ENCODE measurements around the gene RENBP. TPM values are rescaled to one million over a fixed set of nuclear protein-coding genes. Genes with fewer than 3 reads are reported as not detected.

Gene RENBP
- total RNA-seq, 1 experiment from 2014 or later = 0.10 TPM

GRCh38 chrX:153919281-153919680, 25.2 kb downstream of the RENBP start:
- DNase-seq (ENCODE audit: low spot score) = no peak

GRCh38 chrX:153917869-153918268, 26.6 kb downstream of the RENBP start:
- DNase-seq (ENCODE audit: low spot score) = no peak

GRCh38 chrX:153913701-153914100, 30.7 kb downstream of the RENBP start:
- DNase-seq (ENCODE audit: low spot score) = no peak

GRCh38 chrX:153913211-153913610, 31.2 kb downstream of the RENBP start:
- no peak for DNase-seq (ENCODE audit: low spot score)

- DNase-seq (ENCODE audit: low spot score) = no peak
These were observed 32.6 kb downstream of the RENBP start for GRCh38 chrX:153911798-153912197.

- no peak for DNase-seq (ENCODE audit: low spot score)
These were observed 34.0 kb downstream of the RENBP start for GRCh38 chrX:153910446-153910845.

GRCh38 chrX:153909980-153910360, 34.5 kb downstream of the RENBP start:
- DNase-seq (ENCODE audit: low spot score) = no peak

- no peak for DNase-seq (ENCODE audit: low spot score)
These were observed 35.1 kb downstream of the RENBP start for GRCh38 chrX:153909024-153909979.

- no peak for DNase-seq (ENCODE audit: low spot score)
These were observed 36.1 kb downstream of the RENBP start for GRCh38 chrX:153908219-153908860.

- DNase-seq (ENCODE audit: low spot score) = no peak
These were observed 37.0 kb downstream of the RENBP start for GRCh38 chrX:153907456-153907855.

GRCh38 chrX:153906126-153906917, 38.1 kb downstream of the RENBP start:
- DNase-seq (ENCODE audit: low spot score) = no peak

- no peak for DNase-seq (ENCODE audit: low spot score)
These were observed 38.9 kb downstream of the RENBP start for GRCh38 chrX:153905481-153906095.

- DNase-seq (ENCODE audit: low spot score) = no peak
These were observed 40.2 kb downstream of the RENBP start, which contains the start of gene AVPR2 for GRCh38 chrX:153903991-153904957. AVPR2 (plus strand) TSS chrX:153904673; CDS start chrX:153905146, 473 bp downstream.

GRCh38 chrX:153903238-153903980, 41.0 kb downstream of the RENBP start:
- no peak for DNase-seq (ENCODE audit: low spot score)

GRCh38 chrX:153902385-153902784, 42.1 kb downstream of the RENBP start:
- peak; percentile 29 for DNase-seq (ENCODE audit: low spot score)

GRCh38 chrX:153901753-153902140, 42.7 kb downstream of the RENBP start:
- no peak for DNase-seq (ENCODE audit: low spot score)

- peak; percentile 86 for DNase-seq (ENCODE audit: low spot score)
These were observed 43.4 kb downstream of the RENBP start for GRCh38 chrX:153900831-153901752.

- no peak for DNase-seq (ENCODE audit: low spot score)
These were observed 46.5 kb downstream of the RENBP start for GRCh38 chrX:153897899-153898298.

GRCh38 chrX:153889123-153889522, 55.3 kb downstream of the RENBP start:
- no peak for DNase-seq (ENCODE audit: low spot score)

All from H4 (cell line).